SK-N-SH treated with all-trans-retinoic acid at 6 μM for 48 hours (cell line): ENCODE data around the gene ZNF385B.

ENCODE experiments used
- PPARA ChIP-seq: fragments of 250-450 bp; sonication (Bioruptor Pico); IDR thresholded peaks from 2 replicates; pipeline ENCODE4 v1.5.0; 2020; ENCODE audit warnings: mild to moderate bottlenecking, borderline replicate concordance
- ZC3H10 ChIP-seq: fragments of 250-450 bp; sonication (Bioruptor Pico); IDR thresholded peaks from 2 replicates; pipeline ENCODE4 v1.5.1; 2021; ENCODE audit warnings: mild to moderate bottlenecking, moderate library complexity
- TF ChIP-seq, protein P1 (sequence below): fragments of 250-450 bp; sonication (Bioruptor Pico); IDR thresholded peaks from 2 replicates; pipeline ENCODE4 v1.5.1; 2020; ENCODE audit warnings: low read depth, mild to moderate bottlenecking, moderate library complexity

DNA sequence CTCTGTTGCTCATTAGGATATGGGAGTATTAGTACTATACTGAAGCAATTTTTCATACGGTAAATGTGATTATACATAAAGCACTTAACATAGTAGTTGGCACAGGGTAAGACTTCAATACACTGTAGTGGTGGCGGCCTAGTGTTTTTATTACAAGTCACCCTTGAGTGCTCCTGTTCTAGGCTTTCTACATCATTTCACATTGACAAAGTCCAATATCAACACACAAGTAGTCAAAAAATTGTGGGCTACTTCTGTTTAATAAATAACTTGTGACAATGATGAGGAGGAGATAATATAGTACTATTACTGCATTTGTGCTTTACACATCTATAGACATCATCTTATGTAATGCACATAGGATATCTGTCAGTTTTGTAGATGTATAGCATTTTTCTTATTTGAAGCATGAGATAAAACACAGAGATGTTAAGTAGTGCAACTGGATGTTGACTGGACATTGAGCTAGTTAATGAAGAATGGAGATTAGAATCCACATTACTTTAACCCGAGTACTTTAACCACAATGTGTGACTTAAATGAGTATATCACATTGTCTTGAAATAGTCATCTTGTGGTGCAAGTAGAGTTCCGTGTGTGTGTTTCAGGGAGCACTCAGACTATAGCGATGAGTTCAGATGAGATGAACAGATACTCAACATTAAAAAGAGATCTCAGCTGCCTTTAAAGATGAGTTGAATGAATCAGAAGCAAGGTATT lies 134.8 kb downstream of the ZNF385B start:
- TF ChIP-seq, protein P1, sequence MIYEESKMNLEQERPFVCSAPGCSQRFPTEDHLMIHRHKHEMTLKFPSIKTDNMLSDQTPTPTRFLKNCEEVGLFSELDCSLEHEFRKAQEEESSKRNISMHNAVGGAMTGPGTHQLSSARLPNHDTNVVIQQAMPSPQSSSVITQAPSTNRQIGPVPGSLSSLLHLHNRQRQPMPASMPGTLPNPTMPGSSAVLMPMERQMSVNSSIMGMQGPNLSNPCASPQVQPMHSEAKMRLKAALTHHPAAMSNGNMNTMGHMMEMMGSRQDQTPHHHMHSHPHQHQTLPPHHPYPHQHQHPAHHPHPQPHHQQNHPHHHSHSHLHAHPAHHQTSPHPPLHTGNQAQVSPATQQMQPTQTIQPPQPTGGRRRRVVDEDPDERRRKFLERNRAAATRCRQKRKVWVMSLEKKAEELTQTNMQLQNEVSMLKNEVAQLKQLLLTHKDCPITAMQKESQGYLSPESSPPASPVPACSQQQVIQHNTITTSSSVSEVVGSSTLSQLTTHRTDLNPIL, result no peak
- no peak for TF ChIP-seq PPARA (CRISPR knock-in tag)
- no peak for TF ChIP-seq ZC3H10
